Measurements from ENCODE around the gene RPS18.

DNA sequence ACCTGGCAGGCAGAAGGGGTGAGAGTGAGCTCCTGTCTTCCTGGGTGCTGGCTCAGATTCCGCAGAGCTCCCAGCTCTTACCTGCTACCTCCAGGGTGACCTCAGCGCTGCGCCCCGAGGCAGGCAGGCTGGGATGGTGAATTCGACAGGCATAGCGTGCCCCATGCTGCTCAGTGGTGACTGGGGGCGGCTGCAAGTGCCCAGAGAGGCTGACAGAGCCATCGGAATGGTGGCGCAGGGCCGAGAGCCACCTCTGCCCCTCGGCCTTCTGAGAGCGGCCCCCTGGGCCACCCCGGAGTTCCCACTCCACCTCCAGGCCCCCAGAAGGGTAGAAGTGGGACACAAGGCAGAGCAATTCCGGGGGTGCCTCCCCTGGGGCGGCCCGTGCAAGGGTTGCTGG is 32.3 kb downstream of the RPS18 start:
- TF ChIP-seq CTCF (conservative IDR thresholded peaks at IDR 0.05; ENCODE audit: low read length) (no peak), EZH2phosphoT487 (IDR thresholded peaks at IDR 0.05; ENCODE audit: borderline replicate concordance, low read depth, low read length) (no peak)
